GM23338 (cell line): ENCODE results near the gene SLC52A1. TPM values are rescaled to one million over a fixed set of nuclear protein-coding genes. Genes with fewer than 3 reads are reported as not detected.

Experiments
- ATAC-seq: fragments of 200-7000 bp; cut with Tn5 transposase; 3 replicates; pipeline ENCODE4 v1.9.1; 2020
- DNase-seq: peaks from one replicate; pipeline ENCODE4 v3.0.0-alpha.2; 2015; ENCODE audit warnings: low spot score
- H2AFZ ChIP-seq: fragments of 200-600 bp; sonication (generic); 2 replicates; pipeline ENCODE4 v1.8.0; 2016; ENCODE audit warnings: antibody characterized with exemption, mild to moderate bottlenecking, moderate library complexity
- H3F3A ChIP-seq: fragments of 200-600 bp; sonication (generic); replicated peaks from 2 replicates; pipeline ENCODE4 v1.8.0; 2017; ENCODE audit warnings: antibody characterized with exemption, mixed run types, low read depth
- H3K27ac ChIP-seq: fragments of 200-600 bp; sonication (generic); 2 replicates; pipeline ENCODE4 v1.6.1; 2016; ENCODE audit warnings: low read depth
- H3K27me3 ChIP-seq: fragments of 200-600 bp; sonication (generic); 2 replicates; pipeline ENCODE4 v1.8.0; 2016; ENCODE audit warnings: mild to moderate bottlenecking, mixed run types, moderate library complexity; ENCODE audit not compliant: insufficient read depth
- H3K36me3 ChIP-seq: fragments of 200-600 bp; sonication (generic); 2 replicates; pipeline ENCODE4 v1.8.0; 2016; ENCODE audit warnings: mild to moderate bottlenecking; ENCODE audit not compliant: insufficient read depth
- H3K4me1 ChIP-seq: fragments of 200-600 bp; sonication (generic); 2 replicates; pipeline ENCODE4 v1.8.0; 2016; ENCODE audit warnings: mild to moderate bottlenecking, moderate library complexity; ENCODE audit not compliant: insufficient read depth
- H3K4me2 ChIP-seq: fragments of 200-600 bp; sonication (generic); 2 replicates; pipeline ENCODE4 v1.7.1; 2017; ENCODE audit warnings: mixed run types
- H3K4me3 ChIP-seq: fragments of 200-600 bp; sonication (generic); 2 replicates; pipeline ENCODE4 v1.6.1; 2016; ENCODE audit warnings: mixed run types
- H3K79me2 ChIP-seq: fragments of 200-600 bp; sonication (generic); replicated peaks from 2 replicates; pipeline ENCODE4 v1.8.0; 2017; ENCODE audit warnings: mild to moderate bottlenecking; ENCODE audit not compliant: insufficient read depth
- H3K9me2 ChIP-seq: fragments of 200-600 bp; sonication (generic); 2 replicates; pipeline ENCODE4 v1.8.0; 2017; ENCODE audit not compliant: insufficient read depth
- H4K20me1 ChIP-seq: fragments of 200-600 bp; sonication (generic); replicated peaks from 2 replicates; pipeline ENCODE4 v1.8.0; 2017; ENCODE audit warnings: mild to moderate bottlenecking; ENCODE audit not compliant: insufficient read depth
- H3K27ac Mint-ChIP-seq: 2 replicates; pipeline ENCODE4 v1.8.0; 2020; ENCODE audit warnings: inconsistent platforms, mild to moderate bottlenecking, moderate library complexity, mixed read lengths
- H3K27me3 Mint-ChIP-seq: 3 replicates; pipeline ENCODE4 v1.8.0; 2022; ENCODE audit warnings: low read depth, mild to moderate bottlenecking, moderate library complexity, mixed read lengths, inconsistent platforms; ENCODE audit not compliant: insufficient read depth, poor library complexity
- H3K36me3 Mint-ChIP-seq: 3 replicates; pipeline ENCODE4 v1.8.0; 2021; ENCODE audit warnings: low read depth, mild to moderate bottlenecking, inconsistent platforms, moderate library complexity, mixed read lengths
- H3K4me1 Mint-ChIP-seq: 3 replicates; pipeline ENCODE4 v1.8.0; 2020; ENCODE audit warnings: mild to moderate bottlenecking, inconsistent platforms, mixed read lengths
- H3K4me3 Mint-ChIP-seq: 3 replicates; pipeline ENCODE4 v1.8.0; 2021; ENCODE audit warnings: moderate library complexity, mild to moderate bottlenecking, inconsistent platforms, mixed read lengths
- H3K9me3 Mint-ChIP-seq: 3 replicates; pipeline ENCODE4 v1.8.0; 2020; ENCODE audit warnings: moderate library complexity, mild to moderate bottlenecking, inconsistent platforms, mixed read lengths
- CREB1 ChIP-seq: fragments of 250-450 bp; sonication (Bioruptor Pico); IDR thresholded peaks from 2 replicates; pipeline ENCODE4 v1.5.0; 2020; ENCODE audit warnings: low read depth, mild to moderate bottlenecking, moderate library complexity
- EZH2 ChIP-seq: fragments of 200-600 bp; sonication (generic); IDR thresholded peaks from one replicate; pipeline ENCODE4 v1.8.0; 2017; ENCODE audit warnings: antibody characterized with exemption, mild to moderate bottlenecking, low read depth; ENCODE audit not compliant: unreplicated experiment
- EZH2phosphoT487 ChIP-seq: fragments of 200-600 bp; sonication (generic); IDR thresholded peaks from one replicate; pipeline ENCODE4 v1.8.1; 2018; ENCODE audit warnings: antibody characterized with exemption; ENCODE audit not compliant: unreplicated experiment
- JUNB ChIP-seq: IDR thresholded peaks from one replicate; pipeline ENCODE4 v1.6.1; 2016; ENCODE audit warnings: antibody characterized with exemption; ENCODE audit not compliant: unreplicated experiment
- NANOG ChIP-seq: IDR thresholded peaks from 2 replicates; pipeline ENCODE4 v1.6.1; 2016; ENCODE audit warnings: antibody characterized with exemption, borderline replicate concordance
- POLR2AphosphoS5 ChIP-seq: IDR thresholded peaks from 2 replicates; pipeline ENCODE4 v1.6.1; 2016; ENCODE audit warnings: antibody characterized with exemption, low read depth
- ZNF114 ChIP-seq: fragments of 250-450 bp; sonication (Bioruptor Pico); IDR thresholded peaks from 2 replicates; pipeline ENCODE4 v1.5.0; 2020; ENCODE audit warnings: mild to moderate bottlenecking, moderate library complexity
- polyA plus RNA-seq: library from polyadenylated mRNA; unstranded; fragments of >200 nt; fragmentation: Nextera tagmentation; extraction: Ambion mirVana; gene quantifications from 2 replicates; pipeline ENCODE4 v1.2.1, GENCODE V29; 2016
- total RNA-seq: library from RNA; depleted of rRNA; stranded (reverse); fragments of >200 nt; shearing (Covaris generic); gene quantifications from 2 replicates; pipeline ENCODE4 v1.2.3, GENCODE V29; 2014
- TF ChIP-seq, protein P1 (sequence below): IDR thresholded peaks from one replicate; pipeline ENCODE4 v1.6.1; 2018; ENCODE audit warnings: antibody characterized with exemption; ENCODE audit not compliant: unreplicated experiment
- TF ChIP-seq, protein P2 (sequence below): IDR thresholded peaks from 2 replicates; pipeline ENCODE4 v1.6.1; 2016; ENCODE audit warnings: antibody characterized with exemption
- TF ChIP-seq, protein P3 (sequence below): fragments of 250-450 bp; sonication (Bioruptor Pico); IDR thresholded peaks from 2 replicates; pipeline ENCODE4 v1.5.0; 2020; ENCODE audit warnings: mild to moderate bottlenecking, moderate library complexity

The SLC52A1 gene
- total and polyA plus RNA-seq, 2 experiments from 2014 or later, result 0.21 to 0.63 TPM

DNA sequence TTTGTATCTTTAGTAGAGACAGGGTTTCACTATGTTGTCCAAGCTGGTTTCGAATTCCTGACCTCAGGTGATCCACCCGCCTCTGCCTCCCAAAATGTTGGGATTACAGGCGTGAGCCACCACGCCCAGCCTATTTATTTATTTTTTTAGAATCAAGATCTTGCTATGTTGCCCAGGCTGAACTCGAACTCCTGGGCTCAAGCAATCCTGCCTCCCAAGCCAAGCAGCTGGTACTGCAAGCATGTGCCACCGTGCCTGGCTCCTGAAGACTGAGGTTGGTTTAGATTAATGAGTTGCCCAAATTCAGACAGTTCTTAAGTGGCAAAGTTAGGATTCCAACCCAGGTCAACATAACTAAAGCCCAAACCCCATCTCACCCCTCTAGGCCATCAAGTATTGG is 7.9 kb downstream of the SLC52A1 start (continued):
- TF ChIP-seq, protein P1, sequence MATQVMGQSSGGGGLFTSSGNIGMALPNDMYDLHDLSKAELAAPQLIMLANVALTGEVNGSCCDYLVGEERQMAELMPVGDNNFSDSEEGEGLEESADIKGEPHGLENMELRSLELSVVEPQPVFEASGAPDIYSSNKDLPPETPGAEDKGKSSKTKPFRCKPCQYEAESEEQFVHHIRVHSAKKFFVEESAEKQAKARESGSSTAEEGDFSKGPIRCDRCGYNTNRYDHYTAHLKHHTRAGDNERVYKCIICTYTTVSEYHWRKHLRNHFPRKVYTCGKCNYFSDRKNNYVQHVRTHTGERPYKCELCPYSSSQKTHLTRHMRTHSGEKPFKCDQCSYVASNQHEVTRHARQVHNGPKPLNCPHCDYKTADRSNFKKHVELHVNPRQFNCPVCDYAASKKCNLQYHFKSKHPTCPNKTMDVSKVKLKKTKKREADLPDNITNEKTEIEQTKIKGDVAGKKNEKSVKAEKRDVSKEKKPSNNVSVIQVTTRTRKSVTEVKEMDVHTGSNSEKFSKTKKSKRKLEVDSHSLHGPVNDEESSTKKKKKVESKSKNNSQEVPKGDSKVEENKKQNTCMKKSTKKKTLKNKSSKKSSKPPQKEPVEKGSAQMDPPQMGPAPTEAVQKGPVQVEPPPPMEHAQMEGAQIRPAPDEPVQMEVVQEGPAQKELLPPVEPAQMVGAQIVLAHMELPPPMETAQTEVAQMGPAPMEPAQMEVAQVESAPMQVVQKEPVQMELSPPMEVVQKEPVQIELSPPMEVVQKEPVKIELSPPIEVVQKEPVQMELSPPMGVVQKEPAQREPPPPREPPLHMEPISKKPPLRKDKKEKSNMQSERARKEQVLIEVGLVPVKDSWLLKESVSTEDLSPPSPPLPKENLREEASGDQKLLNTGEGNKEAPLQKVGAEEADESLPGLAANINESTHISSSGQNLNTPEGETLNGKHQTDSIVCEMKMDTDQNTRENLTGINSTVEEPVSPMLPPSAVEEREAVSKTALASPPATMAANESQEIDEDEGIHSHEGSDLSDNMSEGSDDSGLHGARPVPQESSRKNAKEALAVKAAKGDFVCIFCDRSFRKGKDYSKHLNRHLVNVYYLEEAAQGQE, result no peak
- TF ChIP-seq NANOG (no peak), EZH2 (no peak), CREB1 (CRISPR knock-in tag) (no peak)
- TF ChIP-seq, protein P2, sequence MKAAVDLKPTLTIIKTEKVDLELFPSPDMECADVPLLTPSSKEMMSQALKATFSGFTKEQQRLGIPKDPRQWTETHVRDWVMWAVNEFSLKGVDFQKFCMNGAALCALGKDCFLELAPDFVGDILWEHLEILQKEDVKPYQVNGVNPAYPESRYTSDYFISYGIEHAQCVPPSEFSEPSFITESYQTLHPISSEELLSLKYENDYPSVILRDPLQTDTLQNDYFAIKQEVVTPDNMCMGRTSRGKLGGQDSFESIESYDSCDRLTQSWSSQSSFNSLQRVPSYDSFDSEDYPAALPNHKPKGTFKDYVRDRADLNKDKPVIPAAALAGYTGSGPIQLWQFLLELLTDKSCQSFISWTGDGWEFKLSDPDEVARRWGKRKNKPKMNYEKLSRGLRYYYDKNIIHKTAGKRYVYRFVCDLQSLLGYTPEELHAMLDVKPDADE, result no peak

GRCh38 chr17:5024604-5025003 is 10.6 kb downstream of the SLC52A1 start:
- no peaks in the 10 kb centered on the region for H3K79me2 ChIP-seq
- H3K4me1 Mint-ChIP-seq, result no peaks in the 10 kb centered on the region
- ATAC-seq, result no peak
- H3K27ac ChIP-seq, result no peak overlapping the region
- no peak overlapping the region for H2AFZ ChIP-seq
- no peaks in the 10 kb centered on the region for H3K27me3 ChIP-seq
- H3K4me1 ChIP-seq, result no peaks in the 10 kb centered on the region
- peaks cover 2% of the 10 kb centered on the region for H3K27me3 Mint-ChIP-seq
- H3K4me3 Mint-ChIP-seq, result no peak overlapping the region; the same call in 2 of the 3 replicates
- H3K4me2 ChIP-seq, result no peak overlapping the region
- no peaks in the 10 kb centered on the region for H3K9me3 Mint-ChIP-seq
- H3F3A ChIP-seq, result no peaks in the 10 kb centered on the region
- peaks cover 37% of the 10 kb centered on the region for H3K36me3 Mint-ChIP-seq
- no peaks in the 10 kb centered on the region for H3K9me2 ChIP-seq
- peaks cover 6% of the 10 kb centered on the region; the same call in 1 of the 2 replicates for H4K20me1 ChIP-seq
- no peak overlapping the region for H3K4me3 ChIP-seq
- no peak overlapping the region for H3K27ac Mint-ChIP-seq
- peaks cover 4% of the 10 kb centered on the region; the same call in 1 of the 2 replicates for H3K36me3 ChIP-seq
- DNase-seq, result no peak
- TF ChIP-seq EZH2phosphoT487 (no peak), EZH2 (no peak), JUNB (no peak), POLR2AphosphoS5 (no peak), ZNF114 (CRISPR knock-in tag) (no peak), NANOG (no peak)
- TF ChIP-seq, protein P3, sequence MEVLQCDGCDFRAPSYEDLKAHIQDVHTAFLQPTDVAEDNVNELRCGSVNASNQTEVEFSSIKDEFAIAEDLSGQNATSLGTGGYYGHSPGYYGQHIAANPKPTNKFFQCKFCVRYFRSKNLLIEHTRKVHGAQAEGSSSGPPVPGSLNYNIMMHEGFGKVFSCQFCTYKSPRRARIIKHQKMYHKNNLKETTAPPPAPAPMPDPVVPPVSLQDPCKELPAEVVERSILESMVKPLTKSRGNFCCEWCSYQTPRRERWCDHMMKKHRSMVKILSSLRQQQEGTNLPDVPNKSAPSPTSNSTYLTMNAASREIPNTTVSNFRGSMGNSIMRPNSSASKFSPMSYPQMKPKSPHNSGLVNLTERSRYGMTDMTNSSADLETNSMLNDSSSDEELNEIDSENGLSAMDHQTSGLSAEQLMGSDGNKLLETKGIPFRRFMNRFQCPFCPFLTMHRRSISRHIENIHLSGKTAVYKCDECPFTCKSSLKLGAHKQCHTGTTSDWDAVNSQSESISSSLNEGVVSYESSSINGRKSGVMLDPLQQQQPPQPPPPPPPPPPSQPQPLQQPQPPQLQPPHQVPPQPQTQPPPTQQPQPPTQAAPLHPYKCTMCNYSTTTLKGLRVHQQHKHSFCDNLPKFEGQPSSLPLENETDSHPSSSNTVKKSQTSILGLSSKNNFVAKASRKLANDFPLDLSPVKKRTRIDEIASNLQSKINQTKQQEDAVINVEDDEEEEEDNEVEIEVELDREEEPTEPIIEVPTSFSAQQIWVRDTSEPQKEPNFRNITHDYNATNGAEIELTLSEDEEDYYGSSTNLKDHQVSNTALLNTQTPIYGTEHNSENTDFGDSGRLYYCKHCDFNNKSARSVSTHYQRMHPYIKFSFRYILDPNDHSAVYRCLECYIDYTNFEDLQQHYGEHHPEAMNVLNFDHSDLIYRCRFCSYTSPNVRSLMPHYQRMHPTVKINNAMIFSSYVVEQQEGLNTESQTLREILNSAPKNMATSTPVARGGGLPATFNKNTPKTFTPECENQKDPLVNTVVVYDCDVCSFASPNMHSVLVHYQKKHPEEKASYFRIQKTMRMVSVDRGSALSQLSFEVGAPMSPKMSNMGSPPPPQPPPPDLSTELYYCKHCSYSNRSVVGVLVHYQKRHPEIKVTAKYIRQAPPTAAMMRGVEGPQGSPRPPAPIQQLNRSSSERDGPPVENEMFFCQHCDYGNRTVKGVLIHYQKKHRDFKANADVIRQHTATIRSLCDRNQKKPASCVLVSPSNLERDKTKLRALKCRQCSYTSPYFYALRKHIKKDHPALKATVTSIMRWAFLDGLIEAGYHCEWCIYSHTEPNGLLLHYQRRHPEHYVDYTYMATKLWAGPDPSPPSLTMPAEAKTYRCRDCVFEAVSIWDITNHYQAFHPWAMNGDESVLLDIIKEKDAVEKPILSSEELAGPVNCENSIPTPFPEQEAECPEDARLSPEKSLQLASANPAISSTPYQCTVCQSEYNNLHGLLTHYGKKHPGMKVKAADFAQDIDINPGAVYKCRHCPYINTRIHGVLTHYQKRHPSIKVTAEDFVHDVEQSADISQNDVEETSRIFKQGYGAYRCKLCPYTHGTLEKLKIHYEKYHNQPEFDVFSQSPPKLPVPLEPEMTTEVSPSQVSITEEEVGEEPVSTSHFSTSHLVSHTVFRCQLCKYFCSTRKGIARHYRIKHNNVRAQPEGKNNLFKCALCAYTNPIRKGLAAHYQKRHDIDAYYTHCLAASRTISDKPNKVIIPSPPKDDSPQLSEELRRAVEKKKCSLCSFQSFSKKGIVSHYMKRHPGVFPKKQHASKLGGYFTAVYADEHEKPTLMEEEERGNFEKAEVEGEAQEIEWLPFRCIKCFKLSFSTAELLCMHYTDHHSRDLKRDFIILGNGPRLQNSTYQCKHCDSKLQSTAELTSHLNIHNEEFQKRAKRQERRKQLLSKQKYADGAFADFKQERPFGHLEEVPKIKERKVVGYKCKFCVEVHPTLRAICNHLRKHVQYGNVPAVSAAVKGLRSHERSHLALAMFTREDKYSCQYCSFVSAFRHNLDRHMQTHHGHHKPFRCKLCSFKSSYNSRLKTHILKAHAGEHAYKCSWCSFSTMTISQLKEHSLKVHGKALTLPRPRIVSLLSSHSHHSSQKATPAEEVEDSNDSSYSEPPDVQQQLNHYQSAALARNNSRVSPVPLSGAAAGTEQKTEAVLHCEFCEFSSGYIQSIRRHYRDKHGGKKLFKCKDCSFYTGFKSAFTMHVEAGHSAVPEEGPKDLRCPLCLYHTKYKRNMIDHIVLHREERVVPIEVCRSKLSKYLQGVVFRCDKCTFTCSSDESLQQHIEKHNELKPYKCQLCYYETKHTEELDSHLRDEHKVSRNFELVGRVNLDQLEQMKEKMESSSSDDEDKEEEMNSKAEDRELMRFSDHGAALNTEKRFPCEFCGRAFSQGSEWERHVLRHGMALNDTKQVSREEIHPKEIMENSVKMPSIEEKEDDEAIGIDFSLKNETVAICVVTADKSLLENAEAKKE, result no peak
- TF ChIP-seq, protein P1, result no peak
